NT2/D1 (cell line): Measurements from ENCODE around the gene LGI4.

Source experiments
- DNase-seq: peaks from one replicate; pipeline ENCODE4 v3.0.0-alpha.2; 2011; ENCODE audit warnings: low read depth, low spot score
- H3K27me3 ChIP-seq: 2 replicates; pipeline ENCODE4 v1.6.0; 2011; ENCODE audit warnings: mild to moderate bottlenecking; ENCODE audit not compliant: insufficient read length, insufficient read depth
- H3K36me3 ChIP-seq: 2 replicates; pipeline ENCODE4 v1.6.1; 2011; ENCODE audit warnings: mild to moderate bottlenecking, low read length, mixed read lengths; ENCODE audit not compliant: insufficient read depth, insufficient read length
- H3K4me1 ChIP-seq: 2 replicates; pipeline ENCODE4 v1.5.1; 2011; ENCODE audit not compliant: insufficient read depth, insufficient read length
- H3K4me3 ChIP-seq: 2 replicates; pipeline ENCODE4 v1.5.1; 2011; ENCODE audit warnings: low read depth; ENCODE audit not compliant: insufficient read length
- H3K9ac ChIP-seq: 2 replicates; pipeline ENCODE4 v1.6.0; 2011; ENCODE audit warnings: low read depth; ENCODE audit not compliant: insufficient read length
- H3K9me3 ChIP-seq: 2 replicates; pipeline ENCODE4 v1.5.1; 2011; ENCODE audit warnings: mild to moderate bottlenecking, low read length; ENCODE audit not compliant: insufficient read depth
- SUZ12 ChIP-seq: IDR thresholded peaks from 2 replicates; pipeline ENCODE4 v1.6.1; 2011; ENCODE audit not compliant: insufficient read length, insufficient read depth; ENCODE audit errors: extremely low read depth
- YY1 ChIP-seq: IDR thresholded peaks from 2 replicates; pipeline ENCODE4 v1.6.1; 2011; ENCODE audit not compliant: insufficient read length, insufficient read depth
- ZNF274 ChIP-seq: IDR thresholded peaks from 2 replicates; pipeline ENCODE4 v1.6.1; 2011; ENCODE audit warnings: mild to moderate bottlenecking, low read depth, low read length

Gene LGI4

DNA sequence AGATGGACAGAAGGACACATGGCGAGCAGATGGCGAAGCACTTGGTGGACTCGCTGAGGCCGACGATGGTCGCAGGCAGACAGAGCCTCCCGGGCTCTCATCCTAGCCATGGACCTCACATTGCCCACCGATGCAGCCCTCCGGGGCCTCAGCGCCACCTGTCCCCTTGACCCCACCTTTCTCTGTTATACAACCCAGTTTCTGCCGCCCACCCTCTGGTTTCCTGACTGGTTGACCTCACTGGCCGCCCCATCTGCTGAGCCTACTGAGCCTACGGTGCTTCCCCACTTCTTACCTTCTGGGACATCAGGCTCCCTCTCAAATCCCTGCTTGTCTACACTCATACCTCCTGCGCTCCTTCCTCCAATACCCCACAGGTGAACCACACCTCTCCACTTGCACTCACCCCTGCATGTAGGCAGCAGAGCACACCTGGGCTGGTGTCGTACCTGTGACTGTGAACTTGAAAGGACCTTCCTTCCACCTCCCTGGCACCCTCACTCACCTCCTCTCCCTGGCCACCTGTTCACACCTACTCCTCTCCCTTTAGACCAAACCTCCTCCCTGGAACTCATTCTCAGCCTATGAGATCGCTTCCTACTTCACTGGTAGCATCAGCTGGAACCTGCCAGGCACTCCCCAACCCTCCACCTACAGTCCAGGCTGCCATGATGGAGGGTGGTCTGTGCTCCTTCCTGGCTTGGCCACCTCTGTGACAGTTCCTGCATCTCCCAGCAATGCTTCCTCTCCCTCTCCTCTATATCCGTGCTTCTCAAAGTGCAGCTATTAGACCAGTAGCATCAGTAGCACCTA lies 57.2 kb downstream of the LGI4 start:
- Histone ChIP-seq H3K36me3 (no peaks in the 10 kb centered on the region), H3K27me3 (no peaks in the 10 kb centered on the region), H3K4me1 (peaks cover 3% of the 10 kb centered on the region), H3K9me3 (no peaks in the 10 kb centered on the region), H3K9ac (no peak overlapping the region), H3K4me3 (no peak overlapping the region)
- DNase-seq = no peak
- TF ChIP-seq SUZ12 (no peak), ZNF274 (no peak), YY1 (no peak)

DNA sequence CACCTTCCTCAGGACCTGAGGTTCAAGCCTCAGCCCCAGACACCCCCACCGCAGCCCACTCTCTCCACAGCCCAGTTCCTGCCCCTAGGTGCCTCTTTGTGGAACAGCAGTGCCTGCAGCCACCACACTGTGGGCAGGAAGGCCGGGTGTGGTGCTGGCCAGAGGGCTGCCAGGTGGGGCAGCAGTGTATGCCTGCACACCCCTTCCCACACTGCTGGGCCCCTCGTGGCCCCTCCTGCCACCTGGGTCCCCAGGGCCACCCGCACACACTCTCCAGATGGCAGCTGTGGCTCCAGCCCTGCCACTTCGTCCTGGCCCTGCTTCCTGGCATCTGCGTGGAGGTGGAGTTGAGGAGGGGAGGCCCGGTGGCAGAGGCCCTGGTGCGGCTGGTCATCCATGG lies 58.2 kb downstream of the LGI4 start:
- H3K4me3 ChIP-seq = no peak overlapping the region
- H3K4me1 ChIP-seq = peaks cover 3% of the 10 kb centered on the region
- H3K9ac ChIP-seq = no peak overlapping the region
- H3K9me3 ChIP-seq = no peaks in the 10 kb centered on the region
- H3K27me3 ChIP-seq = no peaks in the 10 kb centered on the region
- H3K36me3 ChIP-seq = no peaks in the 10 kb centered on the region
- no peak for DNase-seq
- TF ChIP-seq SUZ12 (no peak), ZNF274 (no peak), YY1 (no peak)

DNA sequence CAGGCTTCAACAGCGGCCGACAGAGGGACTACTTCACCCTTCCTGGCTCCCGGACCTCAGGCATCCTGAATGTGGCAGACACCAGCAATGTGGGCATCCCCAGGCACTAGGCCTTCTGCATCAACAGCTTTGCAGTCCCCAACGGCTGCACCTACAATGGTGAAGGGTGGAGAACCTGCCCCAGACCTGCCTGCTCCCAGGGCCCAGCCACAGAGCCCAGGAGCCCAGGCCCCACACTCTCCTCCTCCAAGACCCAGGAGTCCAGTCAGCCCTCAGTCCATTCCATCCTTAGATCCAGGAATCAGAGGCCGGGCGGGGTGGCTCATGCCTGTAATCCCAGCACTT lies 58.9 kb downstream of the LGI4 start:
- peaks cover 3% of the 10 kb centered on the region for H3K4me1 ChIP-seq
- no peaks in the 10 kb centered on the region for H3K9me3 ChIP-seq
- H3K36me3 ChIP-seq = no peaks in the 10 kb centered on the region
- H3K27me3 ChIP-seq = no peaks in the 10 kb centered on the region
- DNase-seq = no peak
- no peak overlapping the region for H3K4me3 ChIP-seq
- H3K9ac ChIP-seq = no peak overlapping the region
- no peak for TF ChIP-seq SUZ12
- no peak for TF ChIP-seq ZNF274
- no peak for TF ChIP-seq YY1

DNA sequence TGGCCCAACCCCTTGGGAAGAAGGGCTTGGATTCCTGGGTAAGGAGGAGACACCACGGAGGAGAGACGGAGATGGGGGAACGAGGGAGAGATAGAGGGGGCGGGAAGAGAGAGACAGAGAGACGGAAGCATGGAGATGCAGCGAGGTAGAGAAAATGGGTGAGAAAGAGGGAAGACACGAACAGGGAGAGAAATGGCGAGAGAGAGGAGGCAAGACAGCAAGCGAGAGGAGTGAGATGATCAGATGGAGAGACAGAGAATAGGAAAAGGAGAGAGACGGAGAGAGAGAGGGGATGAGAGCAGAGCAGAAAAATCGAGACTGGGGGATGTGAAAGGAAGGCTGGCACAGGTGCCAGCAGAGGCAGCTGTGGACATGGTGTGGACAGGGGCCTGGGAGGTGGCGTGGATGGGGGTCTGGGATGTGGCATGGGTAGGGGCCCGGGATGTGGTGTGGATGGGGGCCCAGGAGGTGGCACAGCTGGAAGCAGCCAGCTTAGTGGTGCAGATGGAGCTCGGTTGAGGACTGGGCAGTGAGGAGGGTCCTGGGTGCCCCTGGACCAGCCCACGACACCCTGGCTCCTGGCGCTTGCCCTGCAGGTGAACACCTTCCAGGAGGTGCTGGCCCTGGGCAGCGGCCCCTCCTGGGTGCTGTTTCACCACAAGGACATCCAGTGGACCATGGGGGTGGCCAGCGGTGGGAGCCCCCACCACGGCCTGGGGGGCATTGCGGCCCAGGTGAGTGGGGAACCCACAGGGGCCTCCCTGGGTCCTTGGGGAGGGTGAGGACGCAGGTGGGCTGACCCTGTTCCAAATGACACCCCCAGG lies 59.4 kb downstream of the LGI4 start:
- no peaks in the 10 kb centered on the region for H3K27me3 ChIP-seq
- TF ChIP-seq SUZ12 = no peak
- no peak for TF ChIP-seq ZNF274
- no peak for TF ChIP-seq YY1
- no peaks in the 10 kb centered on the region for H3K36me3 ChIP-seq
- no peak overlapping the region for H3K9ac ChIP-seq
- H3K4me3 ChIP-seq = no peak overlapping the region
- DNase-seq = no peak
- H3K9me3 ChIP-seq = 0 out of 2 replicates have a peak, but pooled peaks cover 2% of the 10 kb centered on the region
- peaks cover 3% of the 10 kb centered on the region for H3K4me1 ChIP-seq
